H54 (cell line): Measurements from ENCODE around the gene CAPZA1.
A peak's percentile ranks its signal among the peaks of the same experiment; 100 is the strongest.

ENCODE experiments used
- DNase-seq: peaks from one replicate; pipeline ENCODE4 v3.0.0; 2011; ENCODE audit warnings: low spot score, mixed read lengths; ENCODE audit not compliant: insufficient read length
- FAIRE-seq: peaks from 3 replicates; lab custom pipeline; 2011; peaks lifted over from hg19 to GRCh38; lab: Jason Lieb, UNC
- POLR2A ChIP-seq: IDR thresholded peaks from 2 replicates; pipeline ENCODE4 v1.6.1; 2011; ENCODE audit warnings: low read depth, mild to moderate bottlenecking, low read length

The CAPZA1 gene

DNA sequence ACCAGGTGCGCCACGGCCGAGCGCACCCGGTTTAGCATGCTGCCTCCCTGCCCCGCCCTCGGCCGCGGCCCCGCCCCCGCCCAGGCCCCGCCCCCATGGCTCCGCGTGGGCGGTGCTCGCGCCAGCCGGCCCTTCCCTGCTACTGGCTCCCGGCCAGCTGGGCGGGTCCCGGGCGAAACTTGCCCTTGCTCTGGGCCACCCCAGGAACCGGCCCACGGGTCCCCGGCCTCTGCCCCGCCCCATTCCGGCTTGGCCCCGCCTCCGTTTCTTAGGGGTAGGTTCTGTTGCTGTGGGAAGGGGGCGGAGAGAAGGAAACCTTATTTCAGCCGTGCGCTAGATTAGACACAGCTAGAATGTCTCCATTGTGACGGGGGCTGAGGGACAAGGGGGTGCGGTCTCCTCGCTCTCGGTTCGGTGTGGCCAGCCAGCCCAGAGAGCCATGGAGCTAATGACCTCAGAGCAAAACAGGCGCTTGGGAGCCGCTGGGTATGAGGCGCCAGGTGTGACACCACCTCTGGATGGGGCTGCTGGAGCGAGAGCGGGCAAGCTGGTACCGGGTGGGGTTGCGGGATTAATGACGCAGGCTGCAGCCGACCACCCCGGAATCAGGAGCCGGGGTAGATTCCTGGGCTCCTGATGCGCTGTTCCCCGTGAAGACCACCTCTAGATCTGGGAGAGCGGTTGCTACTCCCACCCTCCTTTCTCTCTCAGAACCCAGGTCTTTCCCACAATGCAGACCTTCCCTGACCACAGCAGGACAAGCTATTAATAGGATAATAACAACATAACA, 95.8 kb downstream of the CAPZA1 start, which contains the start of gene PPM1J:
Gene PPM1J (minus strand): TSS at position 69 of the 790 bp plus-strand sequence. CDS start 31 bp downstream, at position 38.
- FAIRE-seq (no peak), DNase-seq (peak; percentile 93)

GRCh38 chr1:112716133-112716720, 96.6 kb downstream of the CAPZA1 start:
- no peak for TF ChIP-seq POLR2A
- DNase-seq = peak; percentile 93
- FAIRE-seq = peak; percentile 87

More for the DNA sequence above, 95.8 kb downstream of the CAPZA1 start, which contains the start of gene PPM1J:
- TF ChIP-seq POLR2A = no peak

DNA sequence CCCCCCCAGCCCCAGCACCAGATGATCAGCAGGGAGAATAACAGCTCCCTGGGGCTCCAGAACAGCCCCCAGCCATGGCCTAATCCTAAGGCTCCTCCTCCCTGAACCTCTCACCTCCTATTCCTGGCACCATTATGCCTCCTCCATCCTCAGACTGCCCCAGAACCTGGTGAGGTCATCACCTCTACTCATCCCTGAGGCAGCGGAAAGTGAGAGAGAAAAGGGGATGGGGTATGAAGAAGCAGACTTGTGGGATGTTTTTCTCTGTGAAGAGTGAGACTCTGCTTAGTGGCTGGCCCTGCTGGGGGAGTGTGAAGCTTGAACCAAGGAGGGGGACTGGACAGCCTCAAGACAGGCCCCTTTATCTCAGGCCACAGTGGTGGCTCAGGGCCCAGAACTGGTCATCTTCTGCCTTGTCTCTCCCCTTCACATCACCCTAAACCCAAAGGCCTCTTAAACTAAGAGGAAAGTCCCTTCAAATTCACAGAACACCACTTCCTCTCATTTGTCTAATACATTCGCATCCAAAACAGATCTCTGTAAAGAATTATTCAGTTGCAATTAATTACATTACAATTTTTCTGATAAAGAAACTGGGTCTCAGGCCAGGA, 97.7 kb downstream of the CAPZA1 start:
- no peak for TF ChIP-seq POLR2A
- DNase-seq = no peak
- no peak for FAIRE-seq

GRCh38 chr1:112718691-112719418, 99.2 kb downstream of the CAPZA1 start:
- FAIRE-seq (no peak), DNase-seq (peak; percentile 81)
- no peak for TF ChIP-seq POLR2A

- DNase-seq (no peak), FAIRE-seq (no peak)
- TF ChIP-seq POLR2A = no peak
Measured at GRCh38 chr1:112719706-112720105, 100.1 kb downstream of the CAPZA1 start.

DNA sequence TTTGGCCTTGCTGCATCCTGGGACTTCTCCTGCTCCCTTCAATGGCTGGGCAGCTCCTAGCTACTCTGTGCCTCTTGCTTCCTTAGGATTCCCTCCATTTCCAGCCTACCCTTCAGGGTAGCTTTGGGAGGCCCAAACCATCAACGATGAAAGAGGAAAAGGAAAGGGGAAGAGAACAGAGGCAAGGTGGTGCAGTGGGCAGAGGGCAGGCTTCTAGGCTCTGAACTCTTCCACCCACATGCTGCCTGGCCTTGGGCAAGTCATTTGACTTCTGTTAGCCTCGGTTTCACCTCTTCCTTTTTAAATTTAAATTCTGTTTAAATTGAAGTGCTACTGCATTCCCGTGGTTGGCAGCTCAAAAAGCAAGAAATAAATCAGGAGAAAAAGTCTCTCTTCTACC, 101.2 kb downstream of the CAPZA1 start:
- TF ChIP-seq POLR2A = no peak
- no peak for FAIRE-seq
- DNase-seq = no peak
